ENCODE measurements around the gene TOP3B. TPM values are rescaled to one million over a fixed set of nuclear protein-coding genes. Genes with fewer than 3 reads are reported as not detected.

TOP3B gene
- total and polyA plus RNA-seq, 10 of the 15 experiments (the other 5 are each of a cell fraction or from before 2014, with no cell fraction given) = 0.60 to 47.3 (median 33.7) TPM

- no peak overlapping the region for H3K27ac ChIP-seq (ENCODE audit: control insufficient read depth, insufficient read depth)
- WGBS (ENCODE audit: insufficient coverage, insufficient replicate concordance, low lambda C conversion rate, missing lambda C conversion rate) = 78% methylated on average over 12 of the region's 12 CpGs
- RAD21 ChIA-PET (ENCODE audit: unreplicated experiment) = no interaction called here
- intact Hi-C loops (cut with micrococcal nuclease; ENCODE audit: unreplicated experiment) (no loop called here), in situ Hi-C loops (cut with MboI) (no loop called here)
- SMC1A ChIA-PET (ENCODE audit: uncharacterized antibody, unreplicated experiment) = no interaction called here
- H3K4me3 ChIP-seq = no peak overlapping the region
- H3K4me2 ChIP-seq (ENCODE audit: control insufficient read depth, insufficient read depth) = no peak overlapping the region
- no TSS peak for BruUV-seq (replicated peaks)
- no peaks in the 10 kb centered on the region; a peak in 1 of 4 replicates for H3K36me3 ChIP-seq (ENCODE audit: control insufficient read depth in 2 of 2, insufficient read depth in 2 of 2, low read length in 1 of 2)
- H3K27me3 ChIP-seq (replicated peaks in 1 of 2; ENCODE audit: control insufficient read depth in 2 of 2, insufficient read depth in 2 of 2, low read length in 1 of 2) = no peaks in the 10 kb centered on the region
- ATAC-seq (no peak), FAIRE-seq (no peak), DNase-seq (ENCODE audit: low read depth, low spot score) (no peak)
- H4K20me1 ChIP-seq (ENCODE audit: control insufficient read depth, insufficient read depth) = no peaks in the 10 kb centered on the region
- no peaks in the 10 kb centered on the region for H3K4me1 ChIP-seq (ENCODE audit: control insufficient read depth, insufficient read depth, low read length)
- H3K9ac ChIP-seq (ENCODE audit: control insufficient read depth, insufficient read depth, low read length) = no peak overlapping the region
- no peaks in the 10 kb centered on the region for H3K79me2 ChIP-seq (ENCODE audit: control insufficient read depth, insufficient read depth, low read length)
- no peaks in the 10 kb centered on the region for H3K9me3 ChIP-seq (replicated peaks; ENCODE audit: control insufficient read depth, insufficient read depth, low read length)
- POLR2A ChIA-PET = no interaction called here
- CTCF ChIA-PET = interaction anchor here (0.7 to 1.0 kb wide), 2 partner anchors 10 to 215 kb away, joined by 3 to 4 read pairs; no protein-coding TSS in a partner anchor
- H2AFZ ChIP-seq (ENCODE audit: control insufficient read depth, low read depth, low read length) = no peak overlapping the region
- TF ChIP-seq NR2C2 (IDR thresholded peaks at IDR 0.05; ENCODE audit: borderline replicate concordance, control insufficient read depth, insufficient read length, low read depth) (no peak), SMARCA5 (IDR thresholded peaks at IDR 0.05) (no peak), ZBTB33 (IDR thresholded peaks at IDR 0.05) (no peak), FOS (IDR thresholded peaks at IDR 0.05; ENCODE audit: borderline replicate concordance, extremely low read depth, insufficient read length) (no peak), ATF7 (IDR thresholded peaks at IDR 0.05; ENCODE audit: low read depth) (no peak), EZH2 (IDR thresholded peaks at IDR 0.05; ENCODE audit: borderline replicate concordance, control insufficient read depth, low read depth, low read length) (no peak), RAD51 (IDR thresholded peaks at IDR 0.05) (no peak), ZBTB40 (IDR thresholded peaks at IDR 0.05; ENCODE audit: borderline replicate concordance) (no peak), YBX1 (IDR thresholded peaks at IDR 0.05) (no peak), RAD21 (IDR thresholded peaks at IDR 0.05; ENCODE audit: insufficient read depth, low read depth, low read length) (no peak), PAX5 (IDR thresholded peaks at IDR 0.05; ENCODE audit: borderline replicate concordance, low read depth, low read length) (no peak), BCLAF1 (IDR thresholded peaks at IDR 0.05) (no peak), MEF2B (IDR thresholded peaks at IDR 0.05; ENCODE audit: partially characterized antibody, poor library complexity, severe bottlenecking) (no peak), NFYB (IDR thresholded peaks at IDR 0.05; ENCODE audit: insufficient read depth, low read depth, low read length) (no peak), SMAD1 (IDR thresholded peaks at IDR 0.05; ENCODE audit: low read depth, partially characterized antibody) (no peak)
These were observed 54.5 kb downstream of the TOP3B start for GRCh38 chr22:21928048-21928447.
